Head of caudate nucleus (tissue), 42 donors: Measurements from ENCODE around the gene SNX27.
"Not testable (repeated sequence)": the region's sequence is repeated elsewhere in the genome, so short reads cannot be mapped to it uniquely, and the experiment has no call there.

ENCODE experiments used
- DNase-seq, 42 donors: peaks; one replicate each; pipeline versions ENCODE4 v3.0.0 to v3.0.0-alpha.2; 2020 to 2021; ENCODE audit warnings: mixed read lengths in 7 of 42
- intact Hi-C: fragments of 100-400 bp; cut with DNase I; formaldehyde crosslinking; loops from one replicate; pipeline ENCODE4 v1.15.0; 2022

SNX27 gene

DNA sequence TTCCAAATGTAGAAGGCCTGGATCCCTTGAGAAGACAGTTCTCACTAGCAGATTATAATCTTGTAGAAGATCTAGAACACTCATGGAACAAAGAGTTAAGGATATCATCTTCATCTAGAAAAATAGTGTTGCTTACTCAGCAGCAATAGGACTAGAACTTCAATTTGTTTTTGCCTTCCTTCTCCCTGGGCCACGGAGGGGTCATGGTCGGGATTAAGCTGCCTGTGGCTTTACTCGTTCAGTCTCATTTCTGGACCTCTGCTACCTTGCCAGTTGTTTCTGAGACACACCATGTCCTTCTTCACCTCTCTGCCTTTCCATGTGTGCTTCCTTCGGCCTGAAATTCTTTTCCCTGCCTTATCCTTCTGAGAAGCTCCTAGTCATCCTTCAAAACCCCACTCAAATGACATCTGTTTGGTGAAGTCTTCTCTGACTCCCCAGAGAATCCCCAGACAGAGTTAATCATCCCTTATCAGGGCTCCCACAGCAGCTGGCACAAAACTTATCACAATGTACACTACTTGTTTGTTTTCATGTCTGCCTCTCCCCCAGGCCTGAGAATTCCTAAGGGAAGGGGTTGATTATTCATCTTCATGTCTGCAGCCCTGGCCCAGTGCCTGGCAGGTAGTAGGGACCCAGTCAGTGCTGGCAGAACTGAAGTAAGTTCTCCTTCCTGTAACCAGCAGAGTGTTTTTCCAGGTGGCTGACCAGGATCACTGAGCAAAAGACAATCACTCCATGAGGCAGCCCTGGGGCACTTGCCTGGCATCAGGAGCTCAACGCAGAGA lies 15.5 kb upstream of the SNX27 start:
- DNase-seq = no peak
- intact Hi-C loops = no loop called here

- not testable (repeated sequence) for DNase-seq
- intact Hi-C loops = loop anchor here (10.0 kb wide), 1 partner anchor 402 kb away; no protein-coding TSS in a partner anchor
Observed at GRCh38 chr1:151602550-151602949, 9.3 kb upstream of the SNX27 start.

DNA sequence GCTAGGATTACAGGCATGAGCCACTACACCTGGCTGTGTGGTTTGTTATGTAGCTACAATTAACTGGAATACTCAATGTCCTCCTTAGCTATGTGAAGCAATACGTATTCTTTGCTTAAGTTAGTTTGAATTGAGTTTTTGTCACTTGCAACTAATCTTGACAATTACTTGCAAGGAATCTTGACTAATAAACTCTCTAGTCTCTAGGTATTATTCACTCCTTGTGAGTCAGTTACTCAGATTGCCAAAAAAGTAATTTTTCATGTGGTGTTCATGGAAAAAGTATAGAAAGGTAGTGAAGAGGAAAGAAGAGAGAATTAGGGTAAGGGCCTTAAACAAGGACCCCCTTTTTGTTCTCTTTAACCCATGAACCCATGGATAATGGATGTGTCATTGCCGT lies 7.6 kb upstream of the SNX27 start:
- DNase-seq = no peak
- intact Hi-C loops = loop anchor here (10.0 kb wide), 1 partner anchor 401 kb away; no protein-coding TSS in a partner anchor

- intact Hi-C loops = loop anchor here (10.0 kb wide), 1 partner anchor 398 kb away; no protein-coding TSS in a partner anchor
- DNase-seq = peak in 27 of 42 donors; percentile 7 to 83 (median 51)
Observed at GRCh38 chr1:151606384-151606783, 5.5 kb upstream of the SNX27 start.

DNA sequence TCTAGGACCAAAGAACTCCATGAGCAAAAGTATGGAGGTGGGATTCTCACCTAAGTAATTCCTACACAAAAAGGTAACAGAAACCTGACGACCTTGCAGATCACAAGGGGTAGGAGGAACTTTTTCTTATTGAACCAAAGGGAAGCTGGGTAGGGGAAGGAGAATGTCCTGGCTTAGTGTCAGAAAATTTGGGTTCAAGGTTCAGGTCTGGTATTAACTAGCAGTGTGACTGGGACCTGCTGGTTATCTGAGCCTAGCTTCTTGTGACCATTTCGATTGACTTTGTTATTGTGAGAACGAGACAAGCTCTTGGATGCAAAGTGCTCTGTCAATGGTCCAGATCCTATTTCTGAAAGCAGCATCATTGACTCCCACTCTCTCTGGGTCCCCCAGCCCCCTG lies 5.0 kb upstream of the SNX27 start:
- no peak for DNase-seq
- intact Hi-C loops = loop anchor here (10.0 kb wide), 1 partner anchor 398 kb away; no protein-coding TSS in a partner anchor

GRCh38 chr1:151610142-151610541 lies 1.7 kb upstream of the SNX27 start:
- intact Hi-C loops = loop anchor here (10.0 kb wide), 2 partner anchors 105 to 155 kb away; partner anchors contain the start of genes CELF3 and POGZ
- DNase-seq = no peak

DNA sequence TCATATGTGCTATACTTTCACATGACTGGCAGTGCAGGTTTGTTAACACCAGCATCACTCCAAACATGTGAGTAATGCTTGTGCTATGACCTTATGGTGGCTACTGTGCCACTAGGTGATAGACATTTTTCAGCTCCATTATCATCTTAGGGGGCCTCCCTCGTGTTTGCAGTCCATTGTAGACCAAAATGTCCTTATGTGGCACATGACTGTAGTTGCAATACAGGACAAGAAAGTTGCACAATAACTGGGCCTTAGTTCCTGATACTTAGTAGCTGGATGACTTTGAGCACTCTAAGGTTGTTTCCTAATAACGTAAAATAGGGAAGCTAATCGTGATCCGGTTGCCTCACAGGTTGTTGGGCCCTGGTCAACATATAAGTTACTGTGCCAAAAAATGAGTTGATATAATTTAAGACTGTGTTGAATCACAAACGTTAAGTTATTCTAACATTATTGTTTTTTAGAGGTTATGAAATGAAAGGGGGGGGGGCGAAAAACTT lies 511 bp upstream of the SNX27 start:
- intact Hi-C loops = loop anchor here (10.0 kb wide), 2 partner anchors 103 to 157 kb away; partner anchors contain the start of genes CELF3 and POGZ
- DNase-seq = peak in 6 of 42 donors; percentile 11 to 45 (median 17)

GRCh38 chr1:151612501-151613281 lies 841 bp downstream of the SNX27 start:
- DNase-seq = peak; percentile 39 to 90 (median 70)
- intact Hi-C loops = loop anchor here (10.0 kb wide), 2 partner anchors 102 to 158 kb away; partner anchors contain the start of genes CELF3 and POGZ

DNA sequence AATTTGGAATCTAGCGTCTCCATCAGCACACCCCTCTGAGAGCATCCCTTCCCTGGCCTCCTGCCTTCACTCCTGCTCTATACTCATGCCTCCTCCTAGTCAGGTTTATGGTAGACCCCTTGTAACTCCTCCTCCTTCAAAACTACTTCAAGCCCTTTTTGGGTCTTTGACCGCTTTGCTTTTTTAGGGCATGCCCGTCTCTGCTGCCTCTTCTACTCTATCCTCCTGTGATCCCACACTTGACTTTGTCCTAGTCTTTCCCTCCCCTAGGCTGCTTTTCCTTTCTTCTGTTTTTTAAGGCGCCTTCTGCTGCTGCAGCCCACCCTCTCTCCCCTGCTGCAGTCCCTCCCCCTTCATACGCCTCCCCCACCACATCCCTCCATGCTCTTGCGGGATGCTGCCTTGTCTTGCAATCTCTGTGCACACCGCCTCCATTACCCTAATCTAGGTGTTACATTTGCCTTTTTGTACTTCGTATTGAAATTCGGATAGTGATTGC lies 1.5 kb downstream of the SNX27 start:
- peak in 35 of 42 donors; percentile 13 to 78 (median 43) for DNase-seq
- intact Hi-C loops = loop anchor here (10.0 kb wide), 2 partner anchors 101 to 159 kb away; partner anchors contain the start of genes CELF3 and POGZ

DNA sequence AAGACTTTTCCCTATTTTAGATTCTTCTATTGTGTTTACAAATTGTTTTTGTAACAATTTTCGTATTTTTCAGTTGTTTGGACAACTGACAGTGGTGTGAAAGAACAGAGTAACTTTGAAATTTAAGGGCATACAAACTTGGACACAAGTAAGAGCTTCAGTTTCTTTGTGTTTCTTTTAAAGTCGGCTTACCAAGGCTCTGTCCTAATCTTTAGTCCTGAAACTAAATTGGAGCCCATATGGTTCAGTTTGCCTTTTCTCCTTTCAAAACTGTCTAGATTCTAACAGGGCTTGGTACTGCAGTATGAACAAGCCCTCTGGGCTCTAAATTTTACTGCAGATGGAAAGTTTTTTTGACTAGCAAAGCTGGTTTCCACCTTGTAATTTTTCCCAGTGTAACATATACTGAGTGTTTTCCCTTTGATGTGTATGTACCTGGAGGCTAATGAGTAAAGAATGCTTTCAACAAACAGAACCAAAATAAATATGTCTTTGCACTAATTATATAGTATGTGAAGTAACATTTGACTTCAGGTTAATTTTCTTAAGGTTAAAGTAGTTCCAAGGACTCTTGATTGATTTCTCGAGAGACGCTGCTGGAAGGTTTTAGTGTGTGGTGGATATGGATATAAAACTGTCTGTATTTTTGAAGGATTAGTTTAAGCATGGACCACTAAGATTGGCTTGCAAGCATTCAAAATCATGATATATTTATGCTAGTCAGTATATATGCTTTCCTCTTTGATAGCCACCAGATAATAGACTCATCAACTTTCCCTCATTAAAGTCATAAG lies 4.1 kb downstream of the SNX27 start:
- intact Hi-C loops = loop anchor here (10.0 kb wide), 2 partner anchors 99 to 161 kb away; partner anchors contain the start of genes CELF3 and POGZ
- DNase-seq = no peak

- intact Hi-C loops = loop anchor here (10.0 kb wide), 2 partner anchors 98 to 162 kb away; partner anchors contain the start of genes CELF3 and POGZ
- DNase-seq = no peak
Observed at GRCh38 chr1:151616505-151616849, 4.6 kb downstream of the SNX27 start.

DNA sequence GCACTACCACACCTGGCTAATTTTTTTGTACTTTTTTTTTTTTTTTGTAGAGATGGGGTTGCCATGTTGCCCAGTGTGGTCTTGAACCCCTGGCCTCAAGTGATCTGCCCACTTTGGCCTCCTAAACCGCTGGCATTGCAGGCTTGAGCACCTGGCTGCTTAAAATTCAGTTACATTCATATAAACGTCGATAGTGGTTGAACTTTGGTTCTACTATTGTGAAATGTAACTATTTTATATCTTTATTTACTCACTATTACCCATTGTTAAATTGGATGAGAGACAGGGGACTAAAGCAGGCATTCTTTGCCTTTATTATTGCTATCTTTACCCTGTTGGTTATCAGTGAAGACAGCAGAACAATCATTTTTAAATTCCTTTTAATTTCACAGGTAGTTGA lies 6.2 kb downstream of the SNX27 start:
- intact Hi-C loops = loop anchor here (10.0 kb wide), 2 partner anchors 97 to 163 kb away; partner anchors contain the start of genes CELF3 and POGZ
- DNase-seq = no peak

DNA sequence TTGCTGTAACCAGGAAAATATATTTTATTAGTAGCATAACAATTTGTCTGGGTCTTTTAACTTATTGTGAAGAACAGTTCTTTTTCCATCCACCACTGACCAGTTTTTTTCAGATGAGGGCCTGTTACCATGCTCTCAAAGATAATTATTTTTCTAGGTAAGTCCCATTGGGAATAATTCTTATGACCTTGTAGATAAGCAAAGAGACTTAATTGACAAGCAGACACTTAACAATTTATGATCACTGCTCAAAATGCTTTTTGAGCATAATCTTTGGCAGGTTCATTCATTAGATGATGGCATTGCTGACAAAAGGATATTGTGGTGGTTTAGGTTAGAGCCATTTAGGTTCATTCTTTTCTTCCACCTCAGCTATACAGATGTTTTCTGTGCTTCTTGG lies 6.6 kb downstream of the SNX27 start:
- intact Hi-C loops = loop anchor here (10.0 kb wide), 2 partner anchors 96 to 164 kb away; partner anchors contain the start of genes CELF3 and POGZ
- no peak for DNase-seq

DNA sequence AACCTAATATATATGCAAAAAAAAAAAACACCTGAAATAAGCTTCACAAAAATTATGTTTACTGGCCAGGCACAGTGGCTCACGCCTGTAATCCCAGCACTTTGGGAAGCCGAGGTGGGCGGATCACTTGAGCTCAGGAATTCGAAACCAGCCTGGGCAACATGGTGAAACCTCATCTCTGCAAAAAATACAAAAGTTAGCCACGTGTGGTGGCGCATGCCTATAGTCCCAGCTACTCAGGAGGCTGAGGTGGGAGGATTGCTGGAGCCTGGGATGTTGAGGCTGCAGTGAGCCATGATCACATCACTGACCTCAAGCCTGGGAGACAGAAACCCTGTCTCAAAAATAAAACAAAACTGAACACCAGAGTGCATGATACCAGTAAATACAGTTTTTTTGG lies 7.1 kb downstream of the SNX27 start:
- intact Hi-C loops = loop anchor here (10.0 kb wide), 2 partner anchors 96 to 164 kb away; partner anchors contain the start of genes CELF3 and POGZ
- DNase-seq = not testable (repeated sequence)

DNA sequence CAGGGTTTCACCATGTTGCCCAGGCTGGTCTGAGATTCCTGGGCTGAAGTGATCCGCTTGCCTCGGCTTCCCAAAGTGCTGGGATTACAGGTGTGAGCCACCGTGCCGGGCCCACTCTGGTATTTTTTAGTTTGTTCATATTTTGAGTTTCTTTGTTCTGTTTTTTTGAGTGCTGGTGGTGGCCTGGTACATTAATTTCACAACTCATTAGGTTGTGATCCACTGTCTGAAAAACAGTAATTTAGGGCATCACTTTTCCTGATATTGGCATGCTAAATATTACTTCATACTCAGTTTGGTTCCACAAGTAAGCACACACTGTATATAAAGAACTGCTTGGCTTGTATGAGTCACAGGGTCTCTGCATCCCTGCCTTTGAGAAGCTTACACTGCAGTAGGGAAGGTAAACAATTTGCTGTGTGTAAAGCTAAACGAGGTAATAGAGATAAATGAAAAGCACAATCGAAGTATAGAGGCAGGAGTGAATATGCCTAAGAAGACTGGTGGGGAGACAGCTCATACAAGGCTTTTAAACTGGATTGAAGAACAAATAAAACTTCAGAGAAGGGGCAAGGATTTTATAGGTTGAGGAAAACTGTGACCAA lies 7.7 kb downstream of the SNX27 start:
- intact Hi-C loops = loop anchor here (10.0 kb wide), 2 partner anchors 95 to 165 kb away; partner anchors contain the start of genes CELF3 and POGZ
- no peak for DNase-seq

- DNase-seq = no peak
- intact Hi-C loops = no loop called here
Observed at GRCh38 chr1:151620286-151620685, 8.4 kb downstream of the SNX27 start.

- peak in 10 of 42 donors; percentile 9 to 52 (median 24) for DNase-seq
- intact Hi-C loops = no loop called here
Observed at GRCh38 chr1:151621351-151621750, 9.5 kb downstream of the SNX27 start.

DNA sequence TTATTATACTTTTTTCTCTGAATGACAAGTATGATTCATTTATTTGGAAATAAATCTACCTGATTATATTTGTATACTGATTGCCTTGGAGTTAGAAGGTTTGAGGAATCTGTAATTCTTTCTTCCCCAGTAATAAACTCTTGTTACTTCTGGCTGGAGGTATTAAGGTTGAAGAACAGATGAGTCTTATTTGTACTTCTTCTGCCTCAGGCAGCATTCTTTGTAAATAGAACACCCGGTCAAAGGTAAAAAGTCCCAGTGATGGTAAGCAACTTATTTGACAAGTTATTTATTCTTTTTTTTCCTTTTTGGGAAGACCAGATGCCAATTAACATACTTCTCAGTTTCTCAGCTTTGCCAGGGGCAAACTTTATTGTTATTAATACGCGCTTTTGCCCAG lies 12.9 kb downstream of the SNX27 start:
- intact Hi-C loops = no loop called here
- DNase-seq = no peak
